Testis (tissue), 2 donors: ENCODE data around the gene SIK3.

Experiments
- CTCF ChIP-seq, 3 experiments: fragments of 450-650 bp in 2 of 3; fragments of 200-600 bp in 1 of 3; sonication (generic) in 1 of 3; IDR thresholded peaks; one replicate each; pipeline ENCODE4 v1.5.1; 2016 to 2019; ENCODE audit warnings: antibody characterized with exemption in 3 of 3, mild to moderate bottlenecking in 2 of 3, moderate library complexity in 1 of 3
- POLR2A ChIP-seq: fragments of 450-650 bp; IDR thresholded peaks from one replicate; pipeline ENCODE4 v1.6.1; 2017; ENCODE audit warnings: antibody characterized with exemption, mild to moderate bottlenecking, moderate library complexity

GRCh38 chr11:117076941-117077691 is 21.1 kb downstream of the SIK3 start:
- no peak for TF ChIP-seq CTCF (IDR thresholded peaks at IDR 0.05)
- no peak for TF ChIP-seq POLR2A
